MM.1S (cell line): ENCODE measurements around the gene TXNDC11.

ENCODE experiments used
- EZH2 ChIP-seq: fragments of 300-600 bp; sonication (generic); optimal IDR thresholded peaks from 2 replicates; pipeline ENCODE3; 2017; ENCODE audit warnings: low read depth, mild to moderate bottlenecking, antibody characterized with exemption, low read length, mixed read lengths
- EZH2phosphoT487 ChIP-seq: fragments of 300-600 bp; sonication (generic); IDR thresholded peaks from 2 replicates; pipeline ENCODE4 v1.6.1; 2018; ENCODE audit warnings: antibody characterized with exemption, low read length
- TF ChIP-seq, protein P1 (sequence below): fragments of 300-600 bp; sonication (generic); IDR thresholded peaks from 2 replicates; pipeline ENCODE4 v1.5.1; 2016; ENCODE audit warnings: antibody characterized with exemption, low read length, mixed read lengths

DNA sequence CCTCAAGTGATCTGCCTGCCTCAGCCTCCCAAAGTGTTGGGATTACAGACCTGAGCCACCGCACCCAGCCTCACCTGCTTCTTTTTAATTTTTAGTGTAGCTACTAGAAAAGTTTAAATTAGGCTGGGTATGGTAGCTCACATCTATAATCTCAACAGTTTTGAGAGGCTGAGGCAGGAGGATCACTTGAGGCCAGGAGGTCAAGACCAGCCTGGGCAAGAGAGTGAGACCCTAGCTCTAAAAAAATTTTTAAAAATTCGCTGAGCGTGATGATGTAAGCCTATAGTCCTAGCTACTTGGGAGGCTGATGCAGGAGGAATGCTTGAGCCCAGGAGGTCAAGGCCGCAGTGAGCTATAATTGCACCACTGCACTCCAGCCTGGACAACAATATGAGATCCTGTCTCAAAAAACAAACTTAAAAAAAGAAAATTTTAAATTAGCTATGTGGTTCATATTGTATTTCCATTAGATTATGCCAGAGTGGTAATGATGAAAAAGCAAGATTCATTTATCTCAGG is 34.9 kb downstream of the TXNDC11 start:
- TF ChIP-seq, protein P1, sequence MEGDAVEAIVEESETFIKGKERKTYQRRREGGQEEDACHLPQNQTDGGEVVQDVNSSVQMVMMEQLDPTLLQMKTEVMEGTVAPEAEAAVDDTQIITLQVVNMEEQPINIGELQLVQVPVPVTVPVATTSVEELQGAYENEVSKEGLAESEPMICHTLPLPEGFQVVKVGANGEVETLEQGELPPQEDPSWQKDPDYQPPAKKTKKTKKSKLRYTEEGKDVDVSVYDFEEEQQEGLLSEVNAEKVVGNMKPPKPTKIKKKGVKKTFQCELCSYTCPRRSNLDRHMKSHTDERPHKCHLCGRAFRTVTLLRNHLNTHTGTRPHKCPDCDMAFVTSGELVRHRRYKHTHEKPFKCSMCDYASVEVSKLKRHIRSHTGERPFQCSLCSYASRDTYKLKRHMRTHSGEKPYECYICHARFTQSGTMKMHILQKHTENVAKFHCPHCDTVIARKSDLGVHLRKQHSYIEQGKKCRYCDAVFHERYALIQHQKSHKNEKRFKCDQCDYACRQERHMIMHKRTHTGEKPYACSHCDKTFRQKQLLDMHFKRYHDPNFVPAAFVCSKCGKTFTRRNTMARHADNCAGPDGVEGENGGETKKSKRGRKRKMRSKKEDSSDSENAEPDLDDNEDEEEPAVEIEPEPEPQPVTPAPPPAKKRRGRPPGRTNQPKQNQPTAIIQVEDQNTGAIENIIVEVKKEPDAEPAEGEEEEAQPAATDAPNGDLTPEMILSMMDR = no peak
- TF ChIP-seq EZH2phosphoT487 (no peak), EZH2 (no peak)
